GM18519 (cell line): Measurements from ENCODE around the gene TMEM126A.
A peak's percentile ranks its signal among the peaks of the same experiment; 100 is the strongest.

Source experiments
- ATAC-seq: cut with Tn5 transposase; IDR thresholded peaks from one replicate; pipeline ENCODE4 v1.9.1; 2021; ENCODE audit warnings: mild to moderate bottlenecking, moderate library complexity; ENCODE audit not compliant: unreplicated experiment, low FRiP score

The TMEM126A gene

GRCh38 chr11:85685820-85686459 is 38.2 kb downstream of the TMEM126A start, which contains the start of gene CCDC89:
Gene CCDC89 (minus strand): TSS chr11:85686195. CDS start chr11:85686130, 65 bp downstream.
- ATAC-seq = no peak

GRCh38 chr11:85694385-85694980 is 46.7 kb downstream of the TMEM126A start:
- ATAC-seq = no peak

- no peak for ATAC-seq
These were observed 47.8 kb downstream of the TMEM126A start for GRCh38 chr11:85695546-85695945.

DNA sequence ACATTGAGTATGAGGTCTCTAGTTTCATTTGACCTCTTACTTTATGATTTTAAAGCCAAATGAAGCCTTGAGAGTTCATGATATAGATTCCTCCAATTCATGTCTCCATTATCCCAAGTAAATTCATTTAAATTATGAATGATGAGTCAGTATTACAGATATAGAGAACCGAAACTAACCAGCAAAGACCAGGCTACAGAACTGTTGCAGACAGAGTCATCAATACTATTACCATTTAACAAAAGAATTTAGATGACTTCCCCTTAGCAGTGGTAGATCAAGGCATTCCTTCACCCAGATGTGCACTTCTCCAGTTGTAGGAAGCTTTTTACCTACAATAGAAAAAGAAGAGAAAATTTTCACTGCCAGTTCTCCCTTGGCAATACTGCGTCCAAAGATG is 50.0 kb downstream of the TMEM126A start:
- no peak for ATAC-seq

GRCh38 chr11:85698195-85698594 is 50.4 kb downstream of the TMEM126A start:
- ATAC-seq = no peak

- ATAC-seq = peak; percentile 81
These were observed 52.4 kb downstream of the TMEM126A start for GRCh38 chr11:85699957-85700741.

- no peak for ATAC-seq
These were observed 57.2 kb downstream of the TMEM126A start for GRCh38 chr11:85704967-85705366.

GRCh38 chr11:85705800-85706199 is 58.0 kb downstream of the TMEM126A start:
- ATAC-seq = no peak
